GM19452 (cell line): ENCODE measurements around the gene RAD9A.

ENCODE experiments used
- ATAC-seq: cut with Tn5 transposase; IDR thresholded peaks from one replicate; pipeline ENCODE4 v1.9.1; 2021; ENCODE audit not compliant: unreplicated experiment

RAD9A gene

DNA sequence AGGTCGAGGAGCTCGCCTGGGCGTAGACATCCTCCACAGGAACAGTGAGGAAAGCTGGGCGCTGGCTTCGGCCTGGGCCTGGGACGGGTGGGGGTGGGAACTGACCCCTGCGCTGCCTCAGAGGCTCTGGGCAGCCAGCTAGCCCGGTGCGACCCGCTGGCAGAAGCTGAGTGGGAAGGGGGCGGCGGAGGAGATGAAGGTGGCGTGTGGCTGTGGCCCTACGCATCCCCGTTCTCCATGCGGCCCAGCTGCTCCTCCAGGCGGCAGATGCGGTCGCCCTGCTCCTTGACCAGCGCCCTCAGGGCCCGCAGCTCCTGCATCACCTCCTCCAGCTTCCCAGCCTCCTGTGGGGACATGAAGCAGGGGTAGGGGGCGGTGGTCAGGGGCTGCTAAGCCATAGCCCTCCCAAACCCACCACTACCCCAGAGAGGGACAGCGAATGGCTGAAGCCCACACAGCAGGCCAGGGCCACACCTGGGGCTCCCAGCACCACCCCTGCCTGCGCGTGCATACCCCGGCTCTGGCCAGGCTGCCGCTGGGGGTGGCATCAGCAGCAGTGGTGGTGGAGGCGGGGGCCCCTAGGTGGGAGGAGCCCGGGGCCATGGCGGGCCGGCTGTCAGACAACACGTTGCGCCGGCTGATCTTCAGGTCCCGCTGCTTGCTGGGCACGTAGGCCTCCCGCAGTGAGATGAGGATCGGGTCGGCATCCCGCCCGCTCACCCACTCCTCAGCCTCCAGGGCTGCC, 46.5 kb downstream of the RAD9A start:
- ATAC-seq: no peak

DNA sequence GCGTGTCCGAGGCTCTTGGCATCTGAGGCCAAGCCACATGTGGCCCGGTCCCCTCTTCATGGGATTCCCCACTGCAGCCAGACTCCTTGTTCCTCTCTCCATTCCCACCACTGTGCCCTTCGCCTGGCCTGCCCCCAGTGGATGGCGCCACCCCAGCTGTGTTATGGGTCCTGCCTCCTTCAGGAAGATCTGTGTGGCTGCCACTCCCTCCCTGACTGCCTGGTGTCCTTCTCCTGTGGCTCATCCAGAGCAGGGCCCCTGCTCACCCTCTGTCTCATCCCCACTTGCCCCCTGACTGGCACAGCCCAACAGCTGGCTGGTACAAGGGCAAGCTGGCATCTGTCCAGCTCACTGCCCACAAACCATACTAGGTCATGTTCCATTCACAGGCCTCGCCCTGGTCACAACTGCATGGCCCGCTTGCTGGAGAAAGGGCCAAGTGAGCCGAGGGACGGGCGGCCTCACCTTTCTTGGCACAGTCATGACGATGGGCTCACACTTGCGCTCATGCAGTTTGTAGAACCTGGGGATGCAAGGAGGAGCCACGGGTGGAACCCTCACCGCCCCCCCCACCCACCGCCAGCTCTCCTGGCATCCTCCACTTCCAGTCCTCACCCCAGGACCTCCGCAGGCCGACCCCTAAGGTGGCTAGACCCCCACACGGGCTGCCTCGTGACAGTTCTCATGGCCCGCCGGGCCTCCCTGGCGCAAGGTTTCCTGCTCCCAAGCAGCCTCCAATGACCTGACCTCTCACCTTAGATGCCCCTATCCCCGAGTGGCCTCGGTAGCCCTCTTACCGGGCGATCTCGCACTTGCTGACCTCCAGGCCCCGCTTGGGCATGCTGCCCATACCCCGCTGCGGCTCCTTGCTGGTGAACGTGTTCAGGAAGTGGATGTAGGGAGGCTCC, 47.8 kb downstream of the RAD9A start:
- ATAC-seq: no peak

DNA sequence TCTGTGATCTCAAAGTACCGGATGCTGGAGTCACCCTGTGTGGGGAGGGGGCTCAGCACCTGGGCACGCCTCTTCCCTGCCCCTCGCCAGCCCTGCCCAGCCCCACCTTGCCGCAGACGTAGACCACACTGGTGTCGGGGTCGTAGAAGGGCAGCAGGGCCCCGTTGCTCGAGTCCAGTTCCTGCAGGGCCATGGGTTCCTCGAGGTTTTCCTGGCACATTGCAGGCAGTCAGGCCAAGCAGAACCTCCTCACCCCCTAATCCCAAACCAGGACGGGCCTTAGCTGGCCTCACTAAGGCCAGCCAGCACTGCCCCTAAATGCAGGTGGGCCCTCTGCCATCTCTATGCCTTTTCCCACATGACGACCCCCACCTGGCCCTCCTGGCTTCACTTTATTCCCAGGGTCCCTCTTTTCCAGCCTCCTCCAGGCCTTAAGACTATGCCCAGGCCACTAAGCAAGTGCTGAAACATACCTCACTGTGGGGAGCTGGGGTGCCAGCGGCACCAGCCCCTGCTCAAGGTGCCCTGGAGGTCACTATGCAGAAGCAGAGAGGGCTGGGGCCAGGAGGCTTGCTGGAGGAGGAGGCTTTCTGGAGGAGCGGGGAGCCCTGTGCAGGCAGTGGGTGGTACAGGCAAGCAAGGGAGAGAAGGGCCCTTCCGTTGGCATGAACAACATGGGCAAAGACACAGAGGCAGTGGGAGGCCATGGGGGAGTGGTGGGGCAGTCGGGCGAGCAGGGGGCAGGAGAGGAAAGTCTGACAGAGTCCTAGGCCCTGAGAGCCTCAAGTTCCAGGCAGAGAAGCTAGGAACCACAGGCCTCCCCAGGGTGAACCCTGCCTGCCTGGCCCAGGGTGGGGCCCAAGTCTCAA, 48.7 kb downstream of the RAD9A start:
- no peak for ATAC-seq

DNA sequence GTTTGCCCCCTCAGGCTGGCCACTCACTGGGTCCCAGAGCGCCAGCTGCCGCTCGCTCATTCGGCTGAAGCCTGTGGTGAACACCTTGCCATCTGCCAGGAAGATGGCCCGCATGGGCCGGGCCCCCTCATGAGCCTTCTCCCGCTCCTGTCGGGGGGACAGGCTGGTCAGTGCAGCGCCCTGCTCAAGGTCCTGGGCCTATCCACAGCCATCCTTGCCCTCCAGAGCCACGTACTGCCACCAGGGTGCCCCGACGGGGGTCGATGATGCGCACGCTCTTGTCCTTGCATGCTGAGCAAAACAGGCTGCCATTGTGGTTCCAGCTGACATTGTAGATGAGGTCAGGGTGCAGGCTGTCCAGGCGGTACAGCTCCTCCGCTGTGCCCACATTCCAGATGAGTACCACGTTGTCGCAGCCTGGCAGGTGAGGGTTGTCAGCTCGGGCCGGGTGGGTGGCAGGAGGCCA, 49.3 kb downstream of the RAD9A start:
- no peak for ATAC-seq

DNA sequence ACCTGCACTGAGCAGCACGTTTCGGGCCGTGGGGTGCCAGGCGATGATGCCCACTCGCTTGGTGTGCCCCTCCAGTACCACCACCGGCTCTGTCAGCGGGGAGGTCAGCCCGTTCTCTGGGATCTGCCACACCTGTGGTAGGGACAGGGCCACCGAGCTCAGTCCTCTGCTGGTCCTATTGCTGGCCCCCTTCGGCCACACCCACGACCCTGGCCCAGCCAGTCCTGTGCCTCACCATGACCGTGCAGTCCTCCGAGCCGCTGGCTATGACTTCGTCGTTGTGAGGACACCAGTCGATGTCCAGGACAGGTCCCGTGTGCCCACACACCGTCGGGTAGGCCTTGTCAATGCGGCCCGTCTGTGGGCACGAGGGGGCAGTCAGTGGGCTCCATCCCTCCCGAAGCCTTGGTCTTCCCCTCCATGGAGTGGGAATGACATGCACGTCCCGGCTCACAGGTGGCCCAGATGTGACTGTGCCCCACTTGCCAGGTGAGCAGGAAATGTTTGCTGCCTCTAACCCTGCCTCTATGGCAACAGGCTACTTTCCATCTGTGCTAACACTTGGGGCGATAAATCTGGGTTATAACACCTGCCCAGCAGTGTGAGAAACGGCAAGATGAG, 50.1 kb downstream of the RAD9A start:
- no peak for ATAC-seq

DNA sequence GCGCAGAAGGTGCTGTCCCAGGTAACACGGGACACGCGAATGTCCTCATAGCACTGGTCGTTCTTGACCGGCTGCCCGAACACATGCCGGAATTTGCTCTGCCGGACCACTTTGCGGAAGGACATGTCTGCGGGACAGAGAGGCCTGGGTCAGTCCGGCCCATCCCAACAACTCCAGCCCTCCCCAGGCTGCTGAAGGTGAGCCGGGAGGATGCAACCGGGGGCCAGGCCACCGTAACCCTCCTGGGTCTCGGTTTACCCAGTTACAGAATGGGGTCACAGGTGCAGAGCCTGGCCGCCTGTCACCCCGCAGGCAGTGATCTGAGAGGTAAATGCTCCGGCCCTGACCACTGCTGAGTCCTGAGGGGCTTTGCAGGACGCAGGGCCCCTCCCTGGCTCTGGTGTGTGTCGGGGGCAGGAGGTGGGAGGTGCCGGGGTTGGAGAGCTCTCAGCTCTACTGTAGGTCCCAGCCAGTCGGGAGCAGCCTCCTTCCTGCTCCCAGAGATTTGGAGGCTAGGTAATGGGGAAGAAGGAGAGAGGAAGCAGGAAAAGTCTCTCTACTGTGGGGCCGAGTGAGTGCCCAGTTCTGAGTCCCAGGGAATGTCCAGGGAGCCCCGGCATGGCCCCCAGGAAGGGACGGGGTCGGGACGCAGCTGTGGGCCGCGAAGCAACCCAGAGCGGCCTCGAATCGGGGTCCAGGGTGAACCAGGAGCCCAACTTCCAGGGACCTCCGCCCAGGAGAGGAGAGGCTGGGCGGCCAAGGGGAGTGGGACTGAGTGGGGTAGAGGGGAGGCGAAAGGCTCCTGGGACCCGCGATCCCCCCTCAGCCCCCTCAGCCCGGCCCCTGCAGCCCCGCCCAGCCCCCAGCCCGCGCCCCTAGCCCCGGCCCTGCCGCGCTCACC, 51.0 kb downstream of the RAD9A start:
- no peak for ATAC-seq

DNA sequence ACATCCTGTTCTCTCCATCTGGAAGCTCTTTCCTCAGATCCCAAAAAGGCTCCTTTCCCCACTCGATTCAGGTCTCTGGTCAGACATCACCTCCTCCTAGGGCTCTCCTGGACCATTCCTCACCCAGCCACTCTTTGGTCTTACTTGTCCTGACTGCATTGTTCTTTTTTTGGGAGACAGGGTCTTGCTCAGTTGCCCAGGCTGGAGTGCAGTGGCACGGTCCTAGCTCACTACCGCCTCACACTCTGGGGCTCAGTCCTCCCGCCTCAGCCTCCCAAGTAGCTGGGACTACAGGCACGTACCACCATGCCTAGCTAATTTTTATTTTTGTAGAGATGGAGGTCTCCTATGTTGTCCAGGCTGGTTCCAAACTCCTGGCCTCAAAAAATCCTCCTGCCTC, 53.7 kb downstream of the RAD9A start:
- ATAC-seq: no peak
